ENCODE measurements around the gene LAMB1. TPM values are rescaled to one million over a fixed set of nuclear protein-coding genes. Genes with fewer than 3 reads are reported as not detected.
"Not testable (repeated sequence)": the region's sequence is repeated elsewhere in the genome, so short reads cannot be mapped to it uniquely, and the experiment has no call there.

Gene LAMB1
- total RNA-seq, 2 experiments from 2014 or later, result not detected

- TF ChIP-seq CTCF (IDR thresholded peaks at IDR 0.05), result no peak
- CTCF ChIA-PET, result no interaction called here
- no peak overlapping the region for H3K4me3 Mint-ChIP-seq
- H3K27me3 Mint-ChIP-seq, result no peaks in the 10 kb centered on the region
- Histone ChIP-seq H3K36me3 (ENCODE audit: insufficient read depth, low read length) (peaks cover 63% of the 10 kb centered on the region), H3K4me3 (ENCODE audit: low read length) (no peak overlapping the region), H3K4me1 (ENCODE audit: insufficient read depth, low read length) (peaks cover 4% of the 10 kb centered on the region), H3K27ac (ENCODE audit: low read depth in 1 of 2, low read length in 2 of 2) (no peak overlapping the region), H3K27me3 (ENCODE audit: control insufficient read depth in 1 of 2, insufficient read depth in 2 of 2, low read length in 2 of 2) (no peaks in the 10 kb centered on the region), H3K9me3 (ENCODE audit: control insufficient read depth in 1 of 2, insufficient read depth in 1 of 2, low read length in 2 of 2) (no peaks in the 10 kb centered on the region)
- intact Hi-C loops (cut with DNase I, micrococcal nuclease), result no loop called here
- peaks cover 45% of the 10 kb centered on the region for H3K4me1 Mint-ChIP-seq (ENCODE audit: low read depth)
- POLR2A ChIA-PET, result no interaction called here
- ATAC-seq (ENCODE audit: poor library complexity) (no peak), DNase-seq (no peak)
- H3K27ac Mint-ChIP-seq, result no peak overlapping the region
- H3K36me3 Mint-ChIP-seq (ENCODE audit: low read depth), result peaks cover 86% of the 10 kb centered on the region
- no peaks in the 10 kb centered on the region for H3K9me3 Mint-ChIP-seq
These were observed 100.6 kb downstream of the LAMB1 start for GRCh38 chr7:107902381-107902780.

GRCh38 chr7:107900496-107901015 lies 102.4 kb downstream of the LAMB1 start:
- Mint-ChIP-seq H3K9me3 (no peaks in the 10 kb centered on the region), H3K4me1 (ENCODE audit: low read depth) (peaks cover 55% of the 10 kb centered on the region), H3K27me3 (no peaks in the 10 kb centered on the region), H3K36me3 (ENCODE audit: low read depth) (peaks cover 86% of the 10 kb centered on the region), H3K4me3 (no peak overlapping the region), H3K27ac (peak overlapping the region; percentile 32)
- Histone ChIP-seq H3K36me3 (ENCODE audit: insufficient read depth, low read length) (peaks cover 53% of the 10 kb centered on the region), H3K27ac (ENCODE audit: low read depth in 1 of 2, low read length in 2 of 2) (no peak overlapping the region), H3K9me3 (ENCODE audit: control insufficient read depth in 1 of 2, insufficient read depth in 1 of 2, low read length in 2 of 2) (no peaks in the 10 kb centered on the region), H3K27me3 (ENCODE audit: control insufficient read depth in 1 of 2, insufficient read depth in 2 of 2, low read length in 2 of 2) (no peaks in the 10 kb centered on the region), H3K4me1 (ENCODE audit: insufficient read depth, low read length) (peaks cover 4% of the 10 kb centered on the region), H3K4me3 (ENCODE audit: low read length) (no peak overlapping the region)
- no peak for DNase-seq
- CTCF ChIA-PET, result interaction anchor here (0.5 to 1.4 kb wide), 3 partner anchors 9 to 26 kb away, joined by 3 to 4 read pairs (median 3); no protein-coding TSS in a partner anchor
- TF ChIP-seq CTCF (IDR thresholded peaks at IDR 0.05), result no peak
- ATAC-seq (ENCODE audit: poor library complexity), result no peak
- intact Hi-C loops (cut with DNase I, micrococcal nuclease), result no loop called here
- POLR2A ChIA-PET, result interaction anchor here (2.4 kb wide), 1 partner anchor 10 kb away, joined by 10 read pairs; the partner anchor contains the start of gene DLD

- no peaks in the 10 kb centered on the region for H3K9me3 ChIP-seq (ENCODE audit: control insufficient read depth in 1 of 2, insufficient read depth in 1 of 2, low read length in 2 of 2)
- H3K4me3 ChIP-seq (ENCODE audit: low read length), result no peak overlapping the region
- intact Hi-C loops (cut with DNase I, micrococcal nuclease), result loop anchor here (10.0 kb wide), 2 partner anchors 314 to 1234 kb away; partner anchors contain the start of genes BCAP29 (in 1 of the 2) and CCDC71L (in 1 of the 2)
- no peak overlapping the region for H3K4me3 Mint-ChIP-seq
- DNase-seq (no peak), ATAC-seq (ENCODE audit: poor library complexity) (no peak)
- CTCF ChIA-PET, result interaction anchor here (0.9 to 1.4 kb wide), 2 partner anchors 10 to 24 kb away, joined by 3 to 4 read pairs; no protein-coding TSS in a partner anchor
- no peaks in the 10 kb centered on the region for H3K9me3 Mint-ChIP-seq
- no peak overlapping the region for H3K27ac Mint-ChIP-seq
- TF ChIP-seq CTCF (IDR thresholded peaks at IDR 0.05), result no peak
- peaks cover 4% of the 10 kb centered on the region for H3K4me1 ChIP-seq (ENCODE audit: insufficient read depth, low read length)
- peaks cover 54% of the 10 kb centered on the region for H3K36me3 ChIP-seq (ENCODE audit: insufficient read depth, low read length)
- no peaks in the 10 kb centered on the region for H3K27me3 ChIP-seq (ENCODE audit: control insufficient read depth in 1 of 2, insufficient read depth in 2 of 2, low read length in 2 of 2)
- peaks cover 86% of the 10 kb centered on the region for H3K36me3 Mint-ChIP-seq (ENCODE audit: low read depth)
- no peaks in the 10 kb centered on the region for H3K27me3 Mint-ChIP-seq
- H3K4me1 Mint-ChIP-seq (ENCODE audit: low read depth), result peaks cover 69% of the 10 kb centered on the region
- POLR2A ChIA-PET, result interaction anchor here (2.4 kb wide), 1 partner anchor 9 kb away, joined by 10 read pairs; the partner anchor contains the start of gene DLD
- no peak overlapping the region for H3K27ac ChIP-seq (ENCODE audit: low read depth in 1 of 2, low read length in 2 of 2)
These were observed 103.9 kb downstream of the LAMB1 start for GRCh38 chr7:107898997-107899594.

GRCh38 chr7:107892367-107892741 lies 110.6 kb downstream of the LAMB1 start:
- H3K27me3 ChIP-seq (ENCODE audit: control insufficient read depth in 1 of 2, insufficient read depth in 2 of 2, low read length in 2 of 2); H3K27ac ChIP-seq (ENCODE audit: low read depth in 1 of 2, low read length in 2 of 2); H3K9me3 ChIP-seq (ENCODE audit: control insufficient read depth in 1 of 2, insufficient read depth in 1 of 2, low read length in 2 of 2); DNase-seq; H3K27me3 Mint-ChIP-seq; H3K9me3 Mint-ChIP-seq; ATAC-seq (ENCODE audit: poor library complexity): not testable (repeated sequence)
- Mint-ChIP-seq H3K4me3 (peak overlapping the region; percentile 99), H3K36me3 (ENCODE audit: low read depth) (peaks cover 63% of the 10 kb centered on the region), H3K27ac (peak overlapping the region; percentile 95), H3K4me1 (ENCODE audit: low read depth) (peaks cover 66% of the 10 kb centered on the region)
- peaks cover 33% of the 10 kb centered on the region for H3K36me3 ChIP-seq (ENCODE audit: insufficient read depth, low read length)
- H3K4me3 ChIP-seq (ENCODE audit: low read length), result peak overlapping the region; percentile 78
- POLR2A ChIA-PET, result interaction anchor here (1.8 to 3.7 kb wide), 2 partner anchors 149 to 724 kb away, joined by 9 to 23 read pairs; partner anchors contain the start of genes CBLL1 and HBP1
- H3K4me1 ChIP-seq (ENCODE audit: insufficient read depth, low read length), result peaks cover 27% of the 10 kb centered on the region
- CTCF ChIA-PET, result interaction anchor here (1.0 to 1.4 kb wide), 2 partner anchors 13 to 149 kb away, joined by 3 to 4 read pairs; no protein-coding TSS in a partner anchor
- intact Hi-C loops (cut with DNase I, micrococcal nuclease), result loop anchor here (5.0 to 10.0 kb wide), 5 partner anchors 308 to 1228 kb away; partner anchors contain the start of genes BCAP29 (in 1 of the 2), CCDC71L (in 1 of the 2), COG5 (in 1 of the 2) and DUS4L (in 1 of the 2)

Data from CD4-positive, alpha-beta T cell (primary cell).